Dendritic cell treated with granulocyte-macrophage colony-stimulating factor and Interleukin-4, amounts not matched to agents 40 ng/mL and 50 ng/mL, for 4 days (primary cell): ENCODE measurements around the gene TBC1D17.
A peak's percentile ranks its signal among the peaks of the same experiment; 100 is the strongest.

Experiments used
- H3K27ac Mint-ChIP-seq: one replicate; pipeline ENCODE4 v1.8.0; 2022; ENCODE audit warnings: mild to moderate bottlenecking, mixed read lengths
- H3K27me3 Mint-ChIP-seq: one replicate; pipeline ENCODE4 v1.8.0; 2022; ENCODE audit warnings: mild to moderate bottlenecking, mixed read lengths
- H3K36me3 Mint-ChIP-seq: one replicate; pipeline ENCODE4 v1.8.0; 2022; ENCODE audit warnings: low read depth, mixed read lengths
- H3K4me1 Mint-ChIP-seq: one replicate; pipeline ENCODE4 v1.8.0; 2022; ENCODE audit warnings: low read depth, mixed read lengths
- H3K4me3 Mint-ChIP-seq: one replicate; pipeline ENCODE4 v1.8.0; 2022; ENCODE audit warnings: mild to moderate bottlenecking, moderate library complexity, mixed read lengths
- H3K9me3 Mint-ChIP-seq: one replicate; pipeline ENCODE4 v1.8.0; 2022; ENCODE audit warnings: mixed read lengths
- intact Hi-C: fragments of 100-400 bp; cut with micrococcal nuclease; formaldehyde crosslinking; loops from one replicate; pipeline ENCODE4 v1.15.0; 2022

The TBC1D17 gene

GRCh38 chr19:49873129-49873521 lies 4.4 kb upstream of the TBC1D17 start:
- H3K36me3 Mint-ChIP-seq, result no peaks in the 10 kb centered on the region
- no peaks in the 10 kb centered on the region for H3K27me3 Mint-ChIP-seq
- H3K9me3 Mint-ChIP-seq, result no peaks in the 10 kb centered on the region
- H3K4me3 Mint-ChIP-seq, result no peak overlapping the region
- peaks cover 50% of the 10 kb centered on the region for H3K4me1 Mint-ChIP-seq
- intact Hi-C loops, result no loop called here
- H3K27ac Mint-ChIP-seq, result peak overlapping the region; percentile 69

DNA sequence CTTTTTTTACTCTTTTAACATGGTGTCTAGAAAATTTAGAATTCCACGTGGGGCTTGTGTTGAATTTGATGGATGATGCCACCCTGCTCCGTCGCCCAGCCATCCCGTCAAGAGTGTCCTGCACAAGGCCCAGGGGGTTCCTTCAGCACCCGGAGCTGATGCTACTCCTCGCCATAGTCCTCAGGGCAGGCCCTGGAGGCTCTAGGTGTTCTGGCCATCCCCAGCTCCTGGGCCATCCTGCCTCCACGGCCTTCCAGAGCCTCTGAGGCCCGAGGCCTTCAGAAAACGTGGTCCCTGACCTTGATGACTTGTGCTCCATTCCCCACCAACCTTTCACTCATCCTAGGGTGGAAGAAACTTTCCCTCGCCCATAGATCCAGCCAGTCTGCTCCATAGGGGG lies 3.7 kb upstream of the TBC1D17 start:
- no peak overlapping the region for H3K4me3 Mint-ChIP-seq
- no peaks in the 10 kb centered on the region for H3K27me3 Mint-ChIP-seq
- no peaks in the 10 kb centered on the region for H3K9me3 Mint-ChIP-seq
- H3K36me3 Mint-ChIP-seq, result no peaks in the 10 kb centered on the region
- H3K27ac Mint-ChIP-seq, result peak overlapping the region; percentile 7
- H3K4me1 Mint-ChIP-seq, result peaks cover 57% of the 10 kb centered on the region
- intact Hi-C loops, result no loop called here

DNA sequence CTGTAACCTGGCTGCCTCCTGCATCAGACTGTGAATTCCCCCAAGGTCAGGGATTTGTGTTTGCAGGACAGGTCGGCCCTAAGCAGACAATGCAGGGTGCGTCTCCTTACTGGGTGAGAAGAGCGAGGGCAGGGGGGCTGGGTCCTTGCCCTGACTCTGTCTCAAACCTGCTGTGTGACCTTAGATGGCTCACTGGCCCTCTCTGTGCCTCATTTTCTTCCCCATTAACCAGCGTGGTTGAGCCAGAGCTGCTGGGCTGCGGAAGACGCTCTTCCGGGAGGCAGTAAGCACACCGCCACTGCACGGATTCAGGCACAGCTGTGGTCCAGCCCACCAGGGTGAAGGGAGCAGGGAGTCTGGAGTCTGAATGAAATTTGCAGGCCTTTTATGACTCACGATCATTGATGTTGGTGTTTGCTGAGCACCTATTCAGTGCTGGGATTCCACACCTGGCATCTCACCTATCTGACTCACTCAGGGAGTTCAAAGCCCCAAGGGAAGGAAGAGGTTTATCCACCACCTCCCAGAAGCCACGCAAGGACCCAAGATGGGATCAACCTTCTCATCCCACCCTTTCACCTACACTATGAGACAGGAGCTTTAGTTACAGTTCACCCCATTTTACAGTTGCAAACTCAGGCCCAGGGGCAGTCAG lies 2.9 kb upstream of the TBC1D17 start:
- intact Hi-C loops, result no loop called here
- Mint-ChIP-seq H3K27me3 (no peaks in the 10 kb centered on the region), H3K4me1 (peaks cover 64% of the 10 kb centered on the region), H3K9me3 (no peaks in the 10 kb centered on the region), H3K36me3 (no peaks in the 10 kb centered on the region), H3K4me3 (no peak overlapping the region), H3K27ac (peak overlapping the region; percentile 7)

DNA sequence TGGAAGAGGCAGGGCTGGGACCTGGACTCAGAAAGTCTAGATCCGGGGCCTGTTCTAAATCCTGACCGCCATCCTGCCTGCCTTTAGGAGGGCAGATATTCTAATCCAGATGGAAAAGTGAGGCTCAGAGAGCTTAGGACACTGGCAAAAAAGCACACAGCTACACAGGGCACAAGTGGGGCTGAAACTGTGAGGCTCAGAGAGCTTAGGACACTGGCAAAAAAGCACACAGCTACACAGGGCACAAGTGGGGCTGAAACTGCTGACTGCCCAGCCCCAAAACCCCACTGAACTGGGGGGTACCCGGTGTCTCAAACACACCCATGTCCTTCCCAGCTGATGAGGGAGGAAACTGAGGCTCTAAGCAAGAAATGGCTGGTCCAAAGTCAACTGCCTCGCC lies 2.3 kb upstream of the TBC1D17 start:
- intact Hi-C loops, result no loop called here
- no peaks in the 10 kb centered on the region for H3K36me3 Mint-ChIP-seq
- no peaks in the 10 kb centered on the region for H3K9me3 Mint-ChIP-seq
- no peaks in the 10 kb centered on the region for H3K27me3 Mint-ChIP-seq
- H3K4me1 Mint-ChIP-seq, result peaks cover 67% of the 10 kb centered on the region
- no peak overlapping the region for H3K4me3 Mint-ChIP-seq
- H3K27ac Mint-ChIP-seq, result no peak overlapping the region

DNA sequence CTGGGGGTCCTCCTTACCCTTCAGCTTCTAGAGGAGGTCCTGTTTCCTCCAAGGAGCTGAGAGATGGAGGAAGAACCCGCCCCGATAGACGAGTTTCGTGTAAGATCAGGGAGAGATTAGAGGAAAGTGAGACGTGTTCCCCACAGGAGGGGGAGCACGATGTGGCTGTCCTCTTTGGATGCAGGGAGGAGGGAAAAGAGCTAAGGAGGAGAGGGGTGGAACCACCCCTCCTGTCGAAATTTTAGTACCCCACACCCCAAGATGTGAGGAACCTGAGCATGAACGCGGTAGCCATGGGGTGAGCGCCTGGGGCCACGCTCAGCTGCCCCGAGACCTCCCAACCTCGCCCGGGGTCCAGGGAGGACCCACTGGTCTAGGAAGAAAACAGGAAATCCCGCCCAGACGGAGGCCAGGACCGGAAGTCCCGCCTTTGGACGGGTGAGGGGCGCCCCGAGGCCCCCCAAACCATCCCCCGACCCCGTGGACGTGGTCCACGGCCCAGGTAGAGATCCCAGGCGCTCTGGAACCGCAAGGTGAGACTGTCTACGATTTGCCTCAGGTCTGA lies 1.6 kb upstream of the TBC1D17 start:
- no peak overlapping the region for H3K27ac Mint-ChIP-seq
- H3K27me3 Mint-ChIP-seq, result no peaks in the 10 kb centered on the region
- no peaks in the 10 kb centered on the region for H3K36me3 Mint-ChIP-seq
- H3K9me3 Mint-ChIP-seq, result no peaks in the 10 kb centered on the region
- H3K4me3 Mint-ChIP-seq, result no peak overlapping the region
- H3K4me1 Mint-ChIP-seq, result peaks cover 75% of the 10 kb centered on the region
- intact Hi-C loops, result loop anchor here (2.0 kb wide), 1 partner anchor 63 kb away; the partner anchor contains the start of gene FUZ

- peaks cover 78% of the 10 kb centered on the region for H3K4me1 Mint-ChIP-seq
Measured at GRCh38 chr19:49876422-49877019, 981 bp upstream of the TBC1D17 start.

GRCh38 chr19:49877879-49878743 lies 609 bp downstream of the TBC1D17 start:
- no peaks in the 10 kb centered on the region for H3K36me3 Mint-ChIP-seq
- no peaks in the 10 kb centered on the region for H3K27me3 Mint-ChIP-seq
- no peak overlapping the region for H3K4me3 Mint-ChIP-seq
- H3K4me1 Mint-ChIP-seq, result peaks cover 76% of the 10 kb centered on the region
- H3K27ac Mint-ChIP-seq, result no peak overlapping the region
- intact Hi-C loops, result loop anchor here (1.0 to 2.0 kb wide), 2 partner anchors 11 to 65 kb away; partner anchors contain the start of genes FUZ and PNKP
- H3K9me3 Mint-ChIP-seq, result no peaks in the 10 kb centered on the region

More at GRCh38 chr19:49876422-49877019, 981 bp upstream of the TBC1D17 start:
- Mint-ChIP-seq H3K27ac (no peak overlapping the region), H3K9me3 (no peaks in the 10 kb centered on the region), H3K27me3 (no peaks in the 10 kb centered on the region), H3K4me3 (no peak overlapping the region), H3K36me3 (no peaks in the 10 kb centered on the region)
- intact Hi-C loops, result loop anchor here (1.0 to 2.0 kb wide), 2 partner anchors 9 to 64 kb away; partner anchors contain the start of genes FUZ and PNKP

GRCh38 chr19:49878744-49879070 lies 1.2 kb downstream of the TBC1D17 start:
- intact Hi-C loops, result no loop called here
- H3K4me1 Mint-ChIP-seq, result peaks cover 76% of the 10 kb centered on the region
- no peaks in the 10 kb centered on the region for H3K36me3 Mint-ChIP-seq
- no peaks in the 10 kb centered on the region for H3K9me3 Mint-ChIP-seq
- H3K4me3 Mint-ChIP-seq, result no peak overlapping the region
- no peak overlapping the region for H3K27ac Mint-ChIP-seq
- H3K27me3 Mint-ChIP-seq, result no peaks in the 10 kb centered on the region

- Mint-ChIP-seq H3K27me3 (no peaks in the 10 kb centered on the region), H3K4me1 (peaks cover 76% of the 10 kb centered on the region), H3K36me3 (no peaks in the 10 kb centered on the region), H3K9me3 (no peaks in the 10 kb centered on the region), H3K4me3 (no peak overlapping the region), H3K27ac (no peak overlapping the region)
- intact Hi-C loops, result no loop called here
Measured at GRCh38 chr19:49879243-49879963, 1.9 kb downstream of the TBC1D17 start.

- Mint-ChIP-seq H3K27ac (peak overlapping the region; percentile 68), H3K36me3 (no peaks in the 10 kb centered on the region)
Measured at GRCh38 chr19:49880162-49880869, 2.8 kb downstream of the TBC1D17 start.

GRCh38 chr19:49881186-49881585 lies 3.7 kb downstream of the TBC1D17 start:
- H3K4me1 Mint-ChIP-seq, result peaks cover 65% of the 10 kb centered on the region
- H3K27ac Mint-ChIP-seq, result peak overlapping the region; percentile 64

More at GRCh38 chr19:49880162-49880869, 2.8 kb downstream of the TBC1D17 start:
- H3K4me3 Mint-ChIP-seq, result no peak overlapping the region
- peaks cover 72% of the 10 kb centered on the region for H3K4me1 Mint-ChIP-seq
- H3K9me3 Mint-ChIP-seq, result no peaks in the 10 kb centered on the region
- H3K27me3 Mint-ChIP-seq, result no peaks in the 10 kb centered on the region
- intact Hi-C loops, result no loop called here

DNA sequence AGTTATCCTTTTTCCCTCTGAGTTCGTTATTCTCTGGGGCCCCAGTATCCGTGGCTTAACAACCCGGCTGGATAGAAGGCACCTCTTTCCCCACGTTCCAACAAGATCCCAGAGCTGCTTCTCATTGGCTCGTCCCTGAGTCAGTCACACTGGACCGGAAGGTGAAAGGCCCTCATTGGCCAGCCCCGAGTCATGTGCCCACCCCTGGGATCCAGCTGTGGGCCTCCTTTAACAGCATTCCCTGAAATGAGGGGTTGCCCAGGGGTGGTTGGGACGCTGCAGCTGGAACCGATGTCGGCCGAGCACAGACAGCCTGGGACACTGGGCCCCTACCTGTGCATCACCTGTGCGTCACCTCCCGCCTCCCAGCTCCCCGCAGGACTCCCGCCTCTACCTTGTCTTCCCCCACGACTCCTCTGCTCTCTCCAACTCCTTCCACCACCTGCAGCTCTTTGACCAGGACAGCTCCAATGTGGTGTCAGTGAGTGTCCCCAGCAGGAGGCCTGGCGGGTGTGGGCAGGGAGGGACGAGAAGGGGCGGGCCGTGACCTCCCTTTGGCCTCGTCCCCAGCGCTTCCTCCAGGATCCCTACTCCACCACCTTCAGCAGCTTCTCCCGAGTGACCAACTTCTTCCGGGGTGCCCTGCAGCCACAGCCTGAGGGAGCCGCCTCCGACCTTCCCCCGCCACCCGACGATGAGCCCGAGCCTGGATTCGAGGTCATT lies 4.3 kb downstream of the TBC1D17 start:
- Mint-ChIP-seq H3K4me3 (no peak overlapping the region), H3K27me3 (no peaks in the 10 kb centered on the region), H3K36me3 (no peaks in the 10 kb centered on the region)

More at GRCh38 chr19:49881186-49881585, 3.7 kb downstream of the TBC1D17 start:
- Mint-ChIP-seq H3K27me3 (no peaks in the 10 kb centered on the region), H3K4me3 (no peak overlapping the region), H3K36me3 (no peaks in the 10 kb centered on the region), H3K9me3 (no peaks in the 10 kb centered on the region)
- intact Hi-C loops, result no loop called here

More for the DNA sequence above, 4.3 kb downstream of the TBC1D17 start:
- H3K9me3 Mint-ChIP-seq, result no peaks in the 10 kb centered on the region
- peaks cover 67% of the 10 kb centered on the region for H3K4me1 Mint-ChIP-seq
- peak overlapping the region; percentile 64 for H3K27ac Mint-ChIP-seq
- intact Hi-C loops, result no loop called here
